ENCODE results near the gene RBM4B.

The RBM4B gene

GRCh38 chr11:66706989-66707388 lies 29.3 kb upstream of the RBM4B start:
- no peak for DNase-seq

- no peak for DNase-seq
Measured at GRCh38 chr11:66705587-66706335, 28.1 kb upstream of the RBM4B start.

- DNase-seq = no peak
Measured at GRCh38 chr11:66704659-66705360, 27.1 kb upstream of the RBM4B start.

GRCh38 chr11:66701432-66702240 lies 23.9 kb upstream of the RBM4B start:
- DNase-seq = no peak

- no peak for DNase-seq
Measured at GRCh38 chr11:66700742-66701141, 23.1 kb upstream of the RBM4B start.

GRCh38 chr11:66700337-66700736 lies 22.6 kb upstream of the RBM4B start:
- no peak for DNase-seq

- DNase-seq = no peak
Measured at GRCh38 chr11:66698491-66698890, 20.8 kb upstream of the RBM4B start.

GRCh38 chr11:66697988-66698387 lies 20.3 kb upstream of the RBM4B start:
- no peak for DNase-seq

GRCh38 chr11:66696146-66696545 lies 18.5 kb upstream of the RBM4B start:
- DNase-seq = no peak

- peak; percentile 74 to 81 for DNase-seq
Measured at GRCh38 chr11:66694732-66695207, 17.1 kb upstream of the RBM4B start.

GRCh38 chr11:66694056-66694410 lies 16.3 kb upstream of the RBM4B start:
- DNase-seq = no peak

GRCh38 chr11:66693356-66694055 lies 15.8 kb upstream of the RBM4B start:
- DNase-seq = no peak

- DNase-seq = no peak
Measured at GRCh38 chr11:66692871-66693331, 15.2 kb upstream of the RBM4B start.

GRCh38 chr11:66692446-66692845 lies 14.8 kb upstream of the RBM4B start:
- no peak for DNase-seq

- no peak for DNase-seq
Measured at GRCh38 chr11:66691311-66691980, 13.8 kb upstream of the RBM4B start.

- DNase-seq = no peak
Measured at GRCh38 chr11:66689661-66690590, 12.2 kb upstream of the RBM4B start.

GRCh38 chr11:66688561-66689534 lies 11.2 kb upstream of the RBM4B start:
- DNase-seq = no peak

GRCh38 chr11:66687831-66688281 lies 10.2 kb upstream of the RBM4B start:
- no peak for DNase-seq

Measured in stimulated activated CD4-positive, alpha-beta T cell treated with anti-CD3 and anti-CD28 coated beads, Interleukin-4, amount 100 ng/mL, for 4 hours (primary cell).